ENCODE results near the gene RMRP. TPM values are rescaled to one million over a fixed set of nuclear protein-coding genes. Genes with fewer than 3 reads are reported as not detected.

Gene RMRP
- total and polyA plus RNA-seq, 9 of the 15 experiments (the other 6 are each of a cell fraction or from before 2014, with no cell fraction given) = 75.7 to 89,974 (median 13,378) TPM; not detected in 3

GRCh38 chr9:35657546-35658136 is at the start of gene RMRP (continued):
- TF ChIP-seq RAD51 (IDR thresholded peaks at IDR 0.05; ENCODE audit: borderline replicate concordance, low read depth) (peak; percentile 29; the same call in 1 of the 2 replicates), POLR2G (IDR thresholded peaks at IDR 0.05; ENCODE audit: low read depth, low read length) (no peak; the same call in 1 of the 2 replicates), NFE2 (IDR thresholded peaks at IDR 0.05; ENCODE audit: low read depth) (no peak), POLR2H (tag; IDR thresholded peaks at IDR 0.05; ENCODE audit: low read depth) (peak; percentile 99), HDAC6 (IDR thresholded peaks at IDR 0.05; ENCODE audit: low read depth, low read length) (peak; percentile 64; the same call in 1 of the 2 replicates), CSDE1 (IDR thresholded peaks at IDR 0.05) (peak in 1 of 2 experiments; percentile 74; a peak in 2 of 4 replicates), SNRNP70 (optimal IDR thresholded peaks at IDR 0.05; ENCODE audit: low read depth, low read length) (no peak), MCM7 (IDR thresholded peaks at IDR 0.05) (no peak), LCOR (CRISPR knock-in tag; IDR thresholded peaks at IDR 0.05) (peak; percentile 61; the same call in 1 of the 2 replicates), JUN (IDR thresholded peaks at IDR 0.05; ENCODE audit: borderline replicate concordance, low read depth, low read length) (peak; percentile 34; the same call in 1 of the 2 replicates), JUN (CRISPR knock-in tag; IDR thresholded peaks at IDR 0.05; ENCODE audit: borderline replicate concordance) (no peak)
- TF ChIP-seq, protein P1, sequence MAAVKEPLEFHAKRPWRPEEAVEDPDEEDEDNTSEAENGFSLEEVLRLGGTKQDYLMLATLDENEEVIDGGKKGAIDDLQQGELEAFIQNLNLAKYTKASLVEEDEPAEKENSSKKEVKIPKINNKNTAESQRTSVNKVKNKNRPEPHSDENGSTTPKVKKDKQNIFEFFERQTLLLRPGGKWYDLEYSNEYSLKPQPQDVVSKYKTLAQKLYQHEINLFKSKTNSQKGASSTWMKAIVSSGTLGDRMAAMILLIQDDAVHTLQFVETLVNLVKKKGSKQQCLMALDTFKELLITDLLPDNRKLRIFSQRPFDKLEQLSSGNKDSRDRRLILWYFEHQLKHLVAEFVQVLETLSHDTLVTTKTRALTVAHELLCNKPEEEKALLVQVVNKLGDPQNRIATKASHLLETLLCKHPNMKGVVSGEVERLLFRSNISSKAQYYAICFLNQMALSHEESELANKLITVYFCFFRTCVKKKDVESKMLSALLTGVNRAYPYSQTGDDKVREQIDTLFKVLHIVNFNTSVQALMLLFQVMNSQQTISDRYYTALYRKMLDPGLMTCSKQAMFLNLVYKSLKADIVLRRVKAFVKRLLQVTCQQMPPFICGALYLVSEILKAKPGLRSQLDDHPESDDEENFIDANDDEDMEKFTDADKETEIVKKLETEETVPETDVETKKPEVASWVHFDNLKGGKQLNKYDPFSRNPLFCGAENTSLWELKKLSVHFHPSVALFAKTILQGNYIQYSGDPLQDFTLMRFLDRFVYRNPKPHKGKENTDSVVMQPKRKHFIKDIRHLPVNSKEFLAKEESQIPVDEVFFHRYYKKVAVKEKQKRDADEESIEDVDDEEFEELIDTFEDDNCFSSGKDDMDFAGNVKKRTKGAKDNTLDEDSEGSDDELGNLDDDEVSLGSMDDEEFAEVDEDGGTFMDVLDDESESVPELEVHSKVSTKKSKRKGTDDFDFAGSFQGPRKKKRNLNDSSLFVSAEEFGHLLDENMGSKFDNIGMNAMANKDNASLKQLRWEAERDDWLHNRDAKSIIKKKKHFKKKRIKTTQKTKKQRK (IDR thresholded peaks at IDR 0.05; ENCODE audit: borderline replicate concordance, low read depth, low read length) = no peak
- TF ChIP-seq, protein P2, sequence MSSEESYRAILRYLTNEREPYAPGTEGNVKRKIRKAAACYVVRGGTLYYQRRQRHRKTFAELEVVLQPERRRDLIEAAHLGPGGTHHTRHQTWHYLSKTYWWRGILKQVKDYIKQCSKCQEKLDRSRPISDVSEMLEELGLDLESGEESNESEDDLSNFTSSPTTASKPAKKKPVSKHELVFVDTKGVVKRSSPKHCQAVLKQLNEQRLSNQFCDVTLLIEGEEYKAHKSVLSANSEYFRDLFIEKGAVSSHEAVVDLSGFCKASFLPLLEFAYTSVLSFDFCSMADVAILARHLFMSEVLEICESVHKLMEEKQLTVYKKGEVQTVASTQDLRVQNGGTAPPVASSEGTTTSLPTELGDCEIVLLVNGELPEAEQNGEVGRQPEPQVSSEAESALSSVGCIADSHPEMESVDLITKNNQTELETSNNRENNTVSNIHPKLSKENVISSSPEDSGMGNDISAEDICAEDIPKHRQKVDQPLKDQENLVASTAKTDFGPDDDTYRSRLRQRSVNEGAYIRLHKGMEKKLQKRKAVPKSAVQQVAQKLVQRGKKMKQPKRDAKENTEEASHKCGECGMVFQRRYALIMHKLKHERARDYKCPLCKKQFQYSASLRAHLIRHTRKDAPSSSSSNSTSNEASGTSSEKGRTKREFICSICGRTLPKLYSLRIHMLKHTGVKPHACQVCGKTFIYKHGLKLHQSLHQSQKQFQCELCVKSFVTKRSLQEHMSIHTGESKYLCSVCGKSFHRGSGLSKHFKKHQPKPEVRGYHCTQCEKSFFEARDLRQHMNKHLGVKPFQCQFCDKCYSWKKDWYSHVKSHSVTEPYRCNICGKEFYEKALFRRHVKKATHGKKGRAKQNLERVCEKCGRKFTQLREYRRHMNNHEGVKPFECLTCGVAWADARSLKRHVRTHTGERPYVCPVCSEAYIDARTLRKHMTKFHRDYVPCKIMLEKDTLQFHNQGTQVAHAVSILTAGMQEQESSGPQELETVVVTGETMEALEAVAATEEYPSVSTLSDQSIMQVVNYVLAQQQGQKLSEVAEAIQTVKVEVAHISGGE (CRISPR knock-in tag; IDR thresholded peaks at IDR 0.05) = peak in 1 of 3 experiments; percentile 80; a peak in 2 of 6 replicates
